GM21526 (cell line): ENCODE results near the gene EPC2.
"Not testable (repeated sequence)": the region's sequence is repeated elsewhere in the genome, so short reads cannot be mapped to it uniquely, and the experiment has no call there.

ENCODE experiments used
- ATAC-seq: cut with Tn5 transposase; IDR thresholded peaks from one replicate; pipeline ENCODE4 v1.9.1; 2021; ENCODE audit warnings: moderate library complexity; ENCODE audit not compliant: unreplicated experiment, low FRiP score

Gene EPC2

GRCh38 chr2:148667113-148667836, 22.7 kb downstream of the EPC2 start:
- no peak for ATAC-seq

DNA sequence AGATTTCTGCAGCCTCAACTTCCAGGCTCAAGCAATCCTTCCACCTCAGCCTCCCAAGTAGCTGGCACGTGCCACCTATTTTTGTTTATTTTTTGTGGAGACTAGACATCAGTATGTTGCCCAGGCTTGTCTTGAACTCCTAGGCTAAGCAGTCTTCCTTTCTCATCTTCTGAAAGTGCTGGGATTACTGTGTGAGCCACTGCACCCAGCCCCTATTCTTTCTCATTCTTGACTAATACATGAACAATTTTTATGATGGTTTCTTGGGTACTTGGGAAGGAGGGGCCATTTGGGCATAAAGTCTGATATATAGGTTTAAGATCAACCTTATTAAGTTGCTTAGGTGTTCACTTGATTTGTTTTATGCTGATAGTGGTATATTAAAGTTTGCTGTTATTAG, 26.2 kb downstream of the EPC2 start:
- no peak for ATAC-seq

DNA sequence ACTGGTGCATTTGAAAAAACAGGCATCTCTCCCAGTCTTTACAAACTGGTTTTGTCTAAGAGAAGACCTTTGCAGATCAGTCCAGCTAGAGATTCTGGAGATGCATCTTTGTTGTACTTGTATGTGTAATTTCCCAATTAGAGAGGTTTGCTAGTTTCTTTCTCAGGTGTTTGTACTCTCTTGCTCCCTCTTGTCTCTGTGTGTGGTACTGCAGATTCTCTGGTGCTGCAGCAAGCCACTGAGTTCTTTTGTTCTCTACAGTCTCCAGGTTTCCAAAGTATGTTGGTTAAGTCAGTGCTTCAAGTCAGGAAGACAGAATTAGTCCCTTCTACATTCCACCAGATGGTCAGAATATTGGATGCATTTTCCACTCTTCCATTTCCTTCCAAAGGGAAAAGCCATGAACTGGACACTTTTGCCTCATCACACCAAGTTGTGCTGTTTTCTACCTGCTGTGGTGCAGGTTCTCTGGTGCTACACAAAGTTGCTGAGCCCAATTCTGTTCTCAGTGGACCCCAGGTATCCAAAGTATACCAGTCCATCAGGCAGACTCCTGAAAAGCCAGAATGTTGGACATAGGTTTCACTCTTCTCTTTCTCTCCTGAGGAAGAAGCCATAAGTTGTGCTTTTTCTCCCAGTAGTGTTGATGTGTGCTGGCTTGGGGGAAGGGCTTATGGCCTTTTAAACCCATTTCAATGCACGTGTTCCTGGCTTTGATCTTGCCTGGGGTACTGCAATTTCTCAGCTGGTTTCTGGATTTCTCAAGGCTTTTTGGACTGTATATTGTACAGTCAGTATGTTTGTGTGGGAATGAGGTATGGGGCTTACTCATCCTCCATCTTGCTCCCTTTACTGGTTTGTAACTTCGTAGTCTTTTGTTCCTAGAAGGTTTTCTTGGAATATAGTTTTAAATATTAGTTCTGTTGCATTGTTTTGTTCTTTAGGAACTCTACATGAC, 29.8 kb downstream of the EPC2 start:
- peak; percentile 62 for ATAC-seq

DNA sequence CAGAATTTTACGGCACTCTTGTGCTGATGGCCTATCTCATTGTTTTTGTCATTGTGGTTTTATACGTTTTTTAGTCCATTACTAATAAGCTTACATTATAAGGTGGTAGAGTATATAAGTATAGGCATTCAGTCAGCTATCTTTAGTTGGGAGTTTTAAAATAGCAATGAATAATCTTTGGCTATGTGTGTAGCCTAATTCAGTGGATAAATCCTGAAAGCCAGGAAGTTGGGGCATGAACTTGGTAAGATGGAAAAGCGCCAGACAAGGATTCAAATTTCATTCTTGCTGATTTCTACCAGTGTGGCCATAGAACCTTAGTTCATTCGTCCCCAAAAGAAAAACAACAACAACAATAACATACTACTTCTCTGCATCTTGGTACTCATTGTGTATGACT, 31.2 kb downstream of the EPC2 start:
- no peak for ATAC-seq

- not testable (repeated sequence) for ATAC-seq
These were observed 34.0 kb downstream of the EPC2 start for GRCh38 chr2:148678302-148679179.

DNA sequence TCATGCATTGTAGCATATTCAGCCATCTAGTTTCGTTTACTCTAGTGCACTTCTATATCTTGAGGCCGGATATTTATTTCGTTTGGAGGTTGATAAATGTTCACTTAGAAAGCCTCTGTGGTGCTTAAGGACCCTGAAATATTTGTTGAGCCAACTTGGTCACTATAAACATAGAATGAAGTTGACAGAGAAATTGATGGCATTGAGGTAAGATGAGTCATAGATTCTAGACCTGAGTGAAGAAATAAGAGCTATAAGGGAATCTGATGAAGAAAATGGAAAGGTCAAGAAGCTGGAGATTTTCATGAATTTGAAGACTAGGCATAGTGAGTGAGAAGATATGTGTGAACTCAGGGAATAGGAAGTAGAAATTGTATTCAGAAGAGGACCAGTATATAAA, 35.9 kb downstream of the EPC2 start:
- no peak for ATAC-seq

DNA sequence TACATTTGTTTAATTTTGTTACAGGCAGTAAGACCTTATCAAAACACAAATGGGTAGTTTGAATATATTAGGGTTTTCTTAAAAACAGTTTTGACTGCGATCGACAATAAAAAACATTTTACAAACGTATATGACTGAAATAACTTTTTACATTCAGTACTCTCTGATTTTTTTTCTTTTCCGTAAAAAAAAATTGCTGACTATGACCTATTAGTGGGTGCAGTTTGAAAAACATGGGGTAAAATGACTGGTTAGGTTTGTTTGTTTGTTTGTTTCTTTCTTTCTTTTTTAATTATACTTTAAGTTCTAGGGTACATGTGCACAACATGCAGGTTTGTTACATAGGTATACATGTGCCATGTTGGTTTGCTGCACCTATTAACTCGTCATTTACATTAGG, 36.9 kb downstream of the EPC2 start:
- no peak for ATAC-seq

DNA sequence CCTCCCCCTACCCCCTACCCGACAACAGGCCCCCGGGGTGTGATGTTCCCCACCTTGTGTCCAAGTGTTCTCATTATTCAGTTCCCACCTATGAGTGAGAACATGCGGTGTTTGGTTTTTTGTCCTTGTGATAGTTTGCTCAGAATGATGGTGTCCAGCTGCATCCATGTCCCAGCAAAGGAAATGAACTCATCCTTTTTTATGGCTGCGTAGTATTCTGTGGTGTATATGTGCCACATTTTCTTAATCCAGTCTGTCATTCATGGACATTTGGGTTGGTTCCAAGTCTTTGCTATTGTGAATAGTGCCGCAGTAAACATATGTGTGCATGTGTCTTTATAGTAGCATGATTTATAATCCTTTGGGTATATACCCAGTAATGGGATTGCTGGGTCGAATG, 37.3 kb downstream of the EPC2 start:
- ATAC-seq: not testable (repeated sequence)

GRCh38 chr2:148684507-148684906, 40.0 kb downstream of the EPC2 start:
- no peak for ATAC-seq

- ATAC-seq: no peak
These were observed 43.0 kb downstream of the EPC2 start for GRCh38 chr2:148687543-148687942.

DNA sequence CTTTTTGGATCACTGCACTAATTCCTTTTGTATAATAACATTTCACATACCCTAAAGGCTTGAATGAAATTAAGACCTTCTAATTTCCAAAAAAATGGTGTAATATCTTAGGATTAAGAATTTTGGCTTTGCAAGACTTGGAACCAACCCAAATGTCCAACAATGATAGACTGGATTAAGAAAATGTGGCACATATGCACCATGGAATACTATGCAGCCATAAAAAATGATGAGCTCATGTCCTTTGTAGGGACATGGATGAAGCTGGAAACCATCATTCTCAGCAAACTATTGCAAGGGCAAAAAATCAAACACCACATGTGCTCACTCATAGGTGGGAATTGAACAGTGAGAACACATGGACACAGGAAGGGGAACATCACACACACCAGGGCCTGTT, 43.5 kb downstream of the EPC2 start:
- not testable (repeated sequence) for ATAC-seq

- ATAC-seq: no peak
These were observed 52.4 kb downstream of the EPC2 start for GRCh38 chr2:148696985-148697384.

DNA sequence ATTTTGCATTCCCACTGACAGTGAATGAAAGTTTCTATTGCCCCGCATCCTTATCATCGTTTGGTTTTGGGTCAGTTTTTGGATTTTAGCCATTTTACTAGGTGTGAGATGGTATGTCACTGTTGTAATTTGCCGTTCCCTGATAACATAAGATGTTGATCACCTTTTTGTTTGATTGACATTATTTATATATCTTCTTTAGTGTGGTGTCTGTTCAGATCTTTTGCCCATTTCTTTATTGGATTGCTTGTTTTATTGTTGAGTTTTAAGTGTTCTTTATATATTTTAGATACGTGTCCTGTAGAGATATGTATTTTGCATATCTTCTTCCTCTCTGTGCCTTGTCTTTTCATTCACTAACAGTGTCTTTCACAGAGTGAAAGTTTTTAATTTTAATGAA, 55.3 kb downstream of the EPC2 start:
- no peak for ATAC-seq

- ATAC-seq: no peak
These were observed 56.5 kb downstream of the EPC2 start for GRCh38 chr2:148701039-148701438.

DNA sequence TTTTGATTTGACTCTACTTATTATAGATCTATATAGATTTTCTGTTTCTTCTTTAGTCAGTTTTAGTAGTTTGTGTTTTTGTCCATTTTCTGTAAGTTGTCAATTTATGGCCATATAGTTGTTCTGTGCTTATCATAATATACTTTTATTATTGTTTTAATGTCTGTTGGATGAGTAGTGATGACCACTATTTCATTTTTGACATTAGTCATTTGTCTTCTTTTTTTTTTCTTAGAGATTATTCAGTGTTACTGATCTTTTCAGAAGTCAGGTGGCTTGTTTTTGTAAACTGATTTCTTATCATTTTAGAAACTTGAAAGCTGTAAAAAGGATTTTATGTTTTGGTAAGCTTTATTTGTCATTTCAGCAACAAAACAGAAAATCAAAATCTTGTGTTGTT, 57.3 kb downstream of the EPC2 start:
- ATAC-seq: no peak

GRCh38 chr2:148702475-148702874, 57.9 kb downstream of the EPC2 start:
- ATAC-seq: no peak

DNA sequence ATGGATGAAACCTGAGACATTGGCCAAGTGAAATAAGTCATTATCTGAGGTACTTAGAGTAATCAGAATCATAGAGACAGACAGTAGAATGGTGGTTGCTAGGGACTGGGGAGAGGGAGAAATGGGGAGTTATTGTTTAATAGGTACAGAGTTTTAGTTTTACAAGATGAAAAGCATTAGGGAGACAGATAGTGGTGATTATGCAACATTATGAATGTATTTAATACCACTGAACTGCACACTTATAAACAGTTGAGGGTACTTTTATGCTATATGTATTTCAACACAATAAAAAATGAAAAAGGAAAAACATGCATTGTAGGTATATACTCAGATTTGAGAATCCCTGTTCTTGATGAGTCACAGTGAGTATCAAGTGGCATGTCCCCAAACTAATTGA, 59.7 kb downstream of the EPC2 start:
- ATAC-seq: no peak

DNA sequence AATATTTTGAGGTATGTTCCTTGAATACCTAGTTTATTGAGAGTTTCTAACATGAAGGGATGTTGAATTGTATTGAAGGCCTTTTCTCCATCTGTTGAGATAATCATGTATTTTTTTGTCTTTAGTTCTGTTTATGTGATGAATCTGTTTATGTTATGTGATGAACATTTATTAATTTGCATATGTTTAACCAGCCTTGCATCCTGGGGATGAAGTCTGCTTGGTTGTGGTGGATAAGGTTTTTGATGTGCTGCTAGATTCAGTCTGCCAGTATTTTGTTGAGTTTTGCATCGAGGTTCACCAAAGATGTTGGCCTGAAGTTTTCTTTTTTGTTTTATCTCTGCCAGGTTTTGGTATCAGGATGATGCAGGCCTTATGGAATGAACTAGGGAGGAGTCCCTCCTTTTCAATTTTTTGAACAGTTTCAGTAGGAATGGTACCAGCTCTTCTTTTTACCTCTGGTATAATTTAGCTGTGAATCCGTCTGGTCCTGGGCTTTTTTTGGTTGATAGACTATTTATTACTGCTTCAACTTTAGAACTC, 71.9 kb downstream of the EPC2 start:
- no peak for ATAC-seq

DNA sequence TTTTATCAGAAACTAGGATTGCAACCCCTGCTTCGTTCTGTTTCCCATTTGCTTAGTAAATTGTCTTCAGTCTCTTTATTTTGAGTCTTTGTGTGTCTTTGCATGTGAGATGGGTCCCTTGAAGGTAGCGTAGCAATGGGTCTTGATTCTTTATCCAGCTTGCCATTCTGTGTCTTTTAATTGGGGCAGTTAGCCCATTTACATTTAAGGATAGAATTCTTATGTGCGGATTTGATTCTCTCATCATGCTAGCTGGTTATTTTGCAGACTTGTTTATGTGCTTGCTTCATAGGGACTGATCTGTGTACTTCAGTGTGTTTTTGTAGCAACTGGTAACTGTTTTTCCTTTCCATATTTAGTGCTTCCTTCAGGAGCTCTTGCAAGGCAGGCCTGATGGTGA, 73.5 kb downstream of the EPC2 start:
- ATAC-seq: no peak

- no peak for ATAC-seq
These were observed 74.7 kb downstream of the EPC2 start for GRCh38 chr2:148719195-148719749.
